ENCODE data around the gene THAP7. TPM values are rescaled to one million over a fixed set of nuclear protein-coding genes. Genes with fewer than 3 reads are reported as not detected.
"Not testable (repeated sequence)": the region's sequence is repeated elsewhere in the genome, so short reads cannot be mapped to it uniquely, and the experiment has no call there.

THAP7 gene
- total RNA-seq, result 10 to 100 TPM; 33.2 to 42.4 (median 39.1) TPM

GRCh38 chr22:21001601-21002325, at the start of gene THAP7:
TSS of gene THAP7 (minus strand) at chr22:21002118. CDS start at chr22:21001911, 207 bp downstream.
- peak within 1 kb of the TSS; percentile 70 to 91 (median 78) for H3K4me3 ChIP-seq
- no peaks in the 10 kb centered on the region for H3K27me3 ChIP-seq
- 0% methylated on average over 1 of the region's 83 CpGs for WGBS
- no peaks in the 10 kb centered on the region for H3K9me3 ChIP-seq
- DNase-seq (ENCODE audit: extremely low spot score), result peak; percentile 99
- TF ChIP-seq POLR2AphosphoS5 (IDR thresholded peaks at IDR 0.05), result peak; percentile 95 to 98
- TF ChIP-seq POLR2A (IDR thresholded peaks at IDR 0.05; ENCODE audit: low read depth), result peak; percentile 78
- TF ChIP-seq CTCF (IDR thresholded peaks at IDR 0.05), result no peak
- no peak for TF ChIP-seq EP300 (IDR thresholded peaks at IDR 0.05)
- H3K4me1 ChIP-seq, result peaks cover 31 to 47% (median 37%) of the 10 kb centered on the region in 4 donors
- H3K36me3 ChIP-seq, result peaks cover 4 to 38% (median 37%) of the 10 kb centered on the region in 4 donors
- intact Hi-C loops (cut with DNase I), result loop anchor here (5.0 kb wide), 1 partner anchor 84 kb away; the partner anchor contains the start of gene CRKL
- peak within 1 kb of the TSS; percentile 98 to 100 (median 99) for H3K27ac ChIP-seq (replicated peaks in 1 of 4)

- Histone ChIP-seq H3K27ac (replicated peaks in 1 of 4) (no peak overlapping the region), H3K4me3 (no peak overlapping the region), H3K36me3 (no peaks in the 10 kb centered on the region), H3K9me3 (no peaks in the 10 kb centered on the region), H3K27me3 (peaks cover 0 to 8% (median 0%) of the 10 kb centered on the region in 4 donors), H3K4me1 (peaks cover 0 to under 1% (median 0%) of the 10 kb centered on the region in 4 donors)
- DNase-seq (ENCODE audit: extremely low spot score), result no peak
- TF ChIP-seq POLR2A (IDR thresholded peaks at IDR 0.05; ENCODE audit: low read depth), result no peak
- TF ChIP-seq CTCF (IDR thresholded peaks at IDR 0.05), result no peak
- TF ChIP-seq POLR2AphosphoS5 (IDR thresholded peaks at IDR 0.05), result no peak
- TF ChIP-seq EP300 (IDR thresholded peaks at IDR 0.05), result no peak
- 83% methylated on average over 9 of the region's 9 CpGs for WGBS
- intact Hi-C loops (cut with DNase I), result no loop called here
Observed at GRCh38 chr22:21051145-21051830, 49.4 kb upstream of the THAP7 start.

DNA sequence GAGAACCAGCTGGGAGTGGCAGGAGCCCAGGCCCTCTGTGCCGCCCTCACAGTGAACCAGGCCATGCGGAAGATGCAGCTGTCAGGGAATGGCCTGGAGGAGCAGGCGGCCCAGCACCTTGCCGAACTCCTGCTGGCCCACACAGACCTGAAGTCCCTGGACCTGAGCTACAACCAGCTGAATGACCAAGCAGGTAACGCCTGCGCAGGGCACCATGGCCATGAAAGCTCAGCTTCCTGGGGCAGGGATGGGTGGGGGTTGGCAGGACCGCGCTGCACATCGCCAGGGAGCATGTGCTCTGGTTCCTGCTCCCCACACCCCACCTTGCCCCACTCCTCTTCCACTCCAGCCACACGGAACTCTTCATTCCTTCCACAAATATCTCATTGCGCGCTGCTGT, 47.0 kb upstream of the THAP7 start:
- peaks cover 8 to 23% (median 21%) of the 10 kb centered on the region in 4 donors for H3K4me1 ChIP-seq
- H3K9me3 ChIP-seq; H3K4me3 ChIP-seq; DNase-seq (ENCODE audit: extremely low spot score); H3K27me3 ChIP-seq; H3K27ac ChIP-seq (replicated peaks in 1 of 4); intact Hi-C loops (cut with DNase I); H3K36me3 ChIP-seq: not testable (repeated sequence)
- WGBS, result no CpG with 5 or more reads among the region's 12 CpGs

- WGBS, result 87% methylated on average over 5 of the region's 5 CpGs
- H3K9me3 ChIP-seq; H3K27ac ChIP-seq (replicated peaks in 1 of 4); H3K27me3 ChIP-seq; H3K4me3 ChIP-seq; DNase-seq (ENCODE audit: extremely low spot score); H3K36me3 ChIP-seq; intact Hi-C loops (cut with DNase I): not testable (repeated sequence)
- H3K4me1 ChIP-seq, result peaks cover 8 to 25% (median 21%) of the 10 kb centered on the region in 4 donors
Observed at GRCh38 chr22:21048448-21048847, 46.5 kb upstream of the THAP7 start.

DNA sequence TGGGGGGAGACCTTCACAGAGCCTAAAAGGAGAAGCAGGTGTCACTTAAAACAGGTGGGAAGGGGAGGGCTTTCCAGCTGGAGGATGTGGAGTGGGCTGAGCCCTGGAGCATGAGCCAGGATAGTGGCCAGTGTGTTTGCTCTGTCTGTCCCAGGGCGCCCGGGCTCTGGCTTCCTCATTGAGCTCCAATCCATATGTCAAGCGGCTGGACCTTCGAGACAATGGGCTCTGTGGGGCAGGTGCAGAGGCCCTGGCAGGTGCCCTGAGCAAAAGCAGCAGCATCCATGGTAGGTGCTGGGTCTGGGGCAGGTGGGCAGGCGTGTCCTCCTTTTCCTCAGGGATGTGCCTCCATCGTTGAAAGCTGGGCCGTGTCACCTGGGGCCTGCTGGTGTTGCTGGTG, 45.8 kb upstream of the THAP7 start:
- WGBS, result 83% methylated on average over 2 of the region's 7 CpGs
- no peaks in the 10 kb centered on the region for H3K9me3 ChIP-seq
- H3K27me3 ChIP-seq, result no peaks in the 10 kb centered on the region
- no peak overlapping the region for H3K27ac ChIP-seq (replicated peaks in 1 of 4)
- intact Hi-C loops (cut with DNase I), result no loop called here
- no peak overlapping the region for H3K4me3 ChIP-seq
- TF ChIP-seq EP300 (IDR thresholded peaks at IDR 0.05) (no peak), POLR2AphosphoS5 (IDR thresholded peaks at IDR 0.05) (no peak)
- peaks cover 8 to 25% (median 21%) of the 10 kb centered on the region in 4 donors for H3K4me1 ChIP-seq
- no peak for DNase-seq (ENCODE audit: extremely low spot score)
- no peaks in the 10 kb centered on the region for H3K36me3 ChIP-seq

DNA sequence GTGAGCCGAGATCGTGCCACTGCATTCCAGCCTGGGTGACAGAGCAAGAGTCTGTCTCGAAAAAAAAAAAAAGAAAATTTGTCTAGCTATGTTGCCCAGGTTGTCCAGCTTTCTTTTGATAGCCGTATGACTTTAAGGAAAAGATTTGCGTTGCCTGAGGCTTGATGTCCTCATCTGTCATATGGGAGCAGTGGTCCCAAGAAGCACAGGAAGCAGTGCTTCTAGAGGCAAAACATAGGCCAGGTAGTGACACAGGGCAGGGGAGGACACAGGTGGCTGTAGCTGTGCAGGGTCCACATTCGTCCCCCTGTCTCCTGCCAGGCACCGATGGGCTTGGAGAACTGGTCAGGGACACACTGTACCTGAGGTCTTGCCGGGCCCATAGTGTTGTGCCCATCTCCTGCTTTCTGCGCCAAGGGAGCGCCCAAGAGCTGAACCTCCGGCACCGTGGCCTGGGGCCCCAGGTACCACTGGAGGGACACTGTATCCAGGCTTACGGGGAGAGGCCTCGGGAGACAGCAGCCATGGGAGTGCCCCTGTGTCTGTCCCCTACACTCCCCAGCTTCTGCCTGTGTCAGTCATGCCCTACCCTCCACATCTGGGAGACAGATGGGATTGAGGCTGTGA, 45.2 kb upstream of the THAP7 start:
- TF ChIP-seq EP300 (IDR thresholded peaks at IDR 0.05) (no peak), POLR2AphosphoS5 (IDR thresholded peaks at IDR 0.05) (no peak), POLR2A (IDR thresholded peaks at IDR 0.05; ENCODE audit: low read depth) (no peak), CTCF (IDR thresholded peaks at IDR 0.05) (no peak)
- Histone ChIP-seq H3K27me3 (no peaks in the 10 kb centered on the region), H3K9me3 (no peaks in the 10 kb centered on the region), H3K27ac (replicated peaks in 1 of 4) (no peak overlapping the region), H3K36me3 (no peaks in the 10 kb centered on the region), H3K4me1 (peaks cover 8 to 25% (median 21%) of the 10 kb centered on the region in 4 donors), H3K4me3 (no peak overlapping the region)
- intact Hi-C loops (cut with DNase I), result no loop called here
- WGBS, result 90% methylated on average over 8 of the region's 14 CpGs
- DNase-seq (ENCODE audit: extremely low spot score), result no peak

Measured in esophagus muscularis mucosa (tissue), 4 donors.